A549 (cell line): Measurements from ENCODE around the gene KCNK7. TPM values are rescaled to one million over a fixed set of nuclear protein-coding genes. Genes with fewer than 3 reads are reported as not detected.
"Not testable (repeated sequence)": the region's sequence is repeated elsewhere in the genome, so short reads cannot be mapped to it uniquely, and the experiment has no call there.

Source experiments
- ATAC-seq, 2 experiments: fragments of 200-7000 bp in 1 of 2; fragments of >200 bp in 1 of 2; cut with Nextera tagmentation in 1 of 2; cut with Tn5 transposase in 1 of 2; 3 replicates each; pipeline versions ENCODE4 v1.8.0 to v1.9.1; 2018 to 2020; ENCODE audit warnings: mild to moderate bottlenecking in 1 of 2, moderate library complexity in 1 of 2
- CTCF ChIA-PET: fragments of 300-600 bp; sonication (Branson Sonifier 250); formaldehyde crosslinking; extraction: SDS; loops from one replicate; lab custom pipeline; 2021; ENCODE audit warnings: antibody characterized with exemption, inconsistent platforms; lab: Yijun Ruan, JAX
- POLR2A ChIA-PET: fragments of 350-600 bp; formaldehyde crosslinking; extraction: SDS; loops from one replicate; lab custom pipeline; 2021; ENCODE audit warnings: antibody characterized with exemption, inconsistent platforms; lab: Yijun Ruan, JAX
- DNase-seq, 2 experiments: peaks; one replicate each; pipeline versions ENCODE4 v3.0.0 to v3.0.0-alpha.2; 2011 to 2016; ENCODE audit warnings: low read depth in 1 of 2, low spot score in 1 of 2
- FAIRE-seq: peaks from 2 replicates; lab custom pipeline; 2011; peaks lifted over from hg19 to GRCh38; lab: Jason Lieb, UNC
- H3K27ac ChIP-seq, 2 experiments: fragments of >200 bp; sonication (Bioruptor Twin); formaldehyde crosslinking; 3 replicates each; pipeline ENCODE4 v1.5.1; 2016 to 2017
- H3K4me1 ChIP-seq: fragments of >200 bp; sonication (Bioruptor Twin); formaldehyde crosslinking; 3 replicates; pipeline ENCODE4 v1.6.1; 2016
- H3K4me2 ChIP-seq: fragments of >200 bp; sonication (Bioruptor Twin); formaldehyde crosslinking; 3 replicates; pipeline ENCODE4 v1.6.1; 2016
- H3K4me3 ChIP-seq: fragments of >200 bp; sonication (Bioruptor Twin); formaldehyde crosslinking; 3 replicates; pipeline ENCODE4 v1.5.1; 2016
- H3K9me3 ChIP-seq: fragments of >200 bp; sonication (Bioruptor Twin); formaldehyde crosslinking; 3 replicates; pipeline ENCODE4 v1.6.1; 2016
- CBX2 ChIP-seq: fragments of 200-600 bp; sonication (generic); IDR thresholded peaks from 2 replicates; pipeline ENCODE4 v1.6.1; 2016; ENCODE audit warnings: low read depth, mild to moderate bottlenecking, borderline replicate concordance
- CBX8 ChIP-seq: fragments of 200-600 bp; sonication (generic); IDR thresholded peaks from 2 replicates; pipeline ENCODE4 v1.6.1; 2016
- CHD4 ChIP-seq: fragments of 200-600 bp; sonication (generic); IDR thresholded peaks from 2 replicates; pipeline ENCODE4 v1.6.1; 2016; ENCODE audit warnings: antibody characterized with exemption, mild to moderate bottlenecking, borderline replicate concordance
- EHF ChIP-seq: fragments of 250-450 bp; sonication (Bioruptor Pico); IDR thresholded peaks from 2 replicates; pipeline ENCODE4 v1.5.0; 2020; ENCODE audit warnings: mild to moderate bottlenecking
- GATA3 ChIP-seq: IDR thresholded peaks from 2 replicates; pipeline ENCODE4 v1.6.1; 2012; ENCODE audit warnings: borderline replicate concordance
- HEYL ChIP-seq: fragments of 250-450 bp; sonication (Bioruptor Pico); IDR thresholded peaks from 2 replicates; pipeline ENCODE4 v1.8.0; 2021; ENCODE audit warnings: mild to moderate bottlenecking, moderate library complexity
- PHF8 ChIP-seq: fragments of 200-600 bp; sonication (generic); IDR thresholded peaks from 2 replicates; pipeline ENCODE4 v1.6.1; 2016; ENCODE audit warnings: low read depth, mild to moderate bottlenecking, antibody characterized with exemption, moderate library complexity, borderline replicate concordance
- POLR2A ChIP-seq: IDR thresholded peaks from 2 replicates; pipeline ENCODE4 v1.6.1; 2012; ENCODE audit warnings: mild to moderate bottlenecking, low read length
- RCOR1 ChIP-seq: fragments of 150-350 bp; IDR thresholded peaks from 2 replicates; pipeline ENCODE4 v1.6.1; 2014; ENCODE audit warnings: antibody characterized with exemption, low read length, low read depth
- TP53 ChIP-seq: fragments of 250-450 bp; sonication (Bioruptor Pico); IDR thresholded peaks from 2 replicates; pipeline ENCODE4 v1.5.0; 2021; ENCODE audit warnings: mild to moderate bottlenecking, moderate library complexity
- ZFP36 ChIP-seq: fragments of 450-650 bp; IDR thresholded peaks from 2 replicates; pipeline ENCODE4 v1.6.1; 2014; ENCODE audit warnings: borderline replicate concordance; ENCODE audit not compliant: partially characterized antibody
- WGBS: methylation state at CpG from one replicate; pipeline ENCODE4 v1.1.6; 2017; ENCODE audit errors: missing lambda C conversion rate; 5-methylcytosine and 5-hydroxymethylcytosine counted together
- polyA plus RNA-seq, 4 experiments: library from polyadenylated mRNA; depleted of rRNA in 3 of 4; stranded (reverse); fragments of >200 nt; fragmentation: RNase III in 1 of 4; extraction: RNeasy Plus Mini Kit Qiagen cat#74134 plus additional on column Dnase treatment in 1 of 4; gene quantifications; 2 replicates in 3 of 4; 3 replicates in 1 of 4; pipeline ENCODE4 v1.2.3, GENCODE V29; 2011 to 2017
- TF ChIP-seq, protein P1 (sequence below): fragments of 250-450 bp; sonication (Bioruptor Pico); IDR thresholded peaks from 2 replicates; pipeline ENCODE4 v1.5.0; 2021; ENCODE audit warnings: mild to moderate bottlenecking, moderate library complexity, borderline replicate concordance
- TF ChIP-seq, protein P2 (sequence below): IDR thresholded peaks from 2 replicates; pipeline ENCODE4 v1.6.1; 2012; ENCODE audit warnings: low read depth, borderline replicate concordance

The KCNK7 gene
- polyA plus RNA-seq, 2 of the 4 experiments (the other 2 are of a cell fraction) = 0.13 to 0.50 TPM

DNA sequence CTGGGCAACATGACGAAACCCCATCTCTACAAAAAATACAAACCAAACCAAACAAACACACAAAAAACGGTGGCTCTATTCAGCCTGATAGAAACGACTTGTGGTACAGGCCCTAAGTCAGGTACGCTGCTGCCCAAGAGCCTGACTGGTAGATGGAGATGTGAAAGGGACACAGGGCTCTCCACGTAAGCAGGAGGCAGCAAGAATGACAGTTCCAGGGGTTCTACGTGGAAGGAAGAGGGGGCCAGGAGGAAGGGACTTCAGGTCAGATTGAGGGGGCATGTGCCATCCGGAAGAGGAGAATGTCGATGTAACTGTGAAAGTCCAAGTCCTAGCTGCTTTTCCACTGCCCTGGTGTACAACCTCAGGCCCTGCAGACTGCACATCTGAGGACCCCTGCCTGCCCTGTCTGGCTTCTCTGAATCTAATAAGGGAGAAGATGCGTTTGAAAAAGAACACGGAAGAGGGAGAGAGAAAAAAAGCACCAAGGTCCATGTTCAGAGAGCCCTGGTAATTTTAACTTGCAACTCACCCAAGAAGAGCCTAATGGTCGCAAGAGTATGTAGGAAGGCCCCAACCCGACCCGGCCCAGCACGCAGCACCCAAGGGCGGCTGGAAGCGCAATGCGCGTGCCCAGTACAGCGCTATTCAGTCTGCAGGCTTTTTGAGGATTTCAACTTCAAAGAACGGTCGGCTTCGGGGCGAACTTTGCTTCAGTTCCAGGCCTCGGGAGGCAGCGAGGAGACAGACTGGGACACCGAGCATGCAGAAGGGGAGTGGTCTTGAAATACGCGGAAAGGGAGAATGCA lies 26.2 kb downstream of the KCNK7 start:
- ChIA-PET POLR2A (interaction anchor here (0.7 to 3.6 kb wide), 11 partner anchors 9 to 148 kb away, joined by 3 to 51 read pairs (median 4); partner anchors contain the start of genes LTBP3, PCNX3, RELA and SCYL1), CTCF (interaction anchor here (0.6 to 16.3 kb wide), 9 partner anchors 8 to 240 kb away, joined by 3 to 393 read pairs (median 7); partner anchors contain the start of genes KCNK7, LTBP3 and SCYL1)
- Histone ChIP-seq H3K4me1 (peaks cover 42% of the 10 kb centered on the region), H3K27ac (peak overlapping the region; percentile 83 to 98), H3K4me2 (peak overlapping the region; percentile 86), H3K4me3 (peak overlapping the region; percentile 81), H3K9me3 (no peaks in the 10 kb centered on the region)
- WGBS = 8% methylated on average over 28 of the region's 28 CpGs
- ATAC-seq (peak in 1 of 2 experiments; percentile 47; a peak in 3 of 6 replicates), DNase-seq (no peak), FAIRE-seq (no peak)
- TF ChIP-seq, protein P1, sequence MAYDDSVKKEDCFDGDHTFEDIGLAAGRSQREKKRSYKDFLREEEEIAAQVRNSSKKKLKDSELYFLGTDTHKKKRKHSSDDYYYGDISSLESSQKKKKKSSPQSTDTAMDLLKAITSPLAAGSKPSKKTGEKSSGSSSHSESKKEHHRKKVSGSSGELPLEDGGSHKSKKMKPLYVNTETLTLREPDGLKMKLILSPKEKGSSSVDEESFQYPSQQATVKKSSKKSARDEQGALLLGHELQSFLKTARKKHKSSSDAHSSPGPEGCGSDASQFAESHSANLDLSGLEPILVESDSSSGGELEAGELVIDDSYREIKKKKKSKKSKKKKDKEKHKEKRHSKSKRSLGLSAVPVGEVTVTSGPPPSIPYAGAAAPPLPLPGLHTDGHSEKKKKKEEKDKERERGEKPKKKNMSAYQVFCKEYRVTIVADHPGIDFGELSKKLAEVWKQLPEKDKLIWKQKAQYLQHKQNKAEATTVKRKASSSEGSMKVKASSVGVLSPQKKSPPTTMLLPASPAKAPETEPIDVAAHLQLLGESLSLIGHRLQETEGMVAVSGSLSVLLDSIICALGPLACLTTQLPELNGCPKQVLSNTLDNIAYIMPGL (CRISPR knock-in tag) = no peak
- TF ChIP-seq POLR2A = 0 out of 2 replicates have a peak, but pooled peaks have one; percentile 82
- TF ChIP-seq PHF8 = 0 out of 2 replicates have a peak, but pooled peaks have one; percentile 38
- TF ChIP-seq, protein P2, sequence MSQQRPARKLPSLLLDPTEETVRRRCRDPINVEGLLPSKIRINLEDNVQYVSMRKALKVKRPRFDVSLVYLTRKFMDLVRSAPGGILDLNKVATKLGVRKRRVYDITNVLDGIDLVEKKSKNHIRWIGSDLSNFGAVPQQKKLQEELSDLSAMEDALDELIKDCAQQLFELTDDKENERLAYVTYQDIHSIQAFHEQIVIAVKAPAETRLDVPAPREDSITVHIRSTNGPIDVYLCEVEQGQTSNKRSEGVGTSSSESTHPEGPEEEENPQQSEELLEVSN = peak; percentile 65; the same call in 1 of the 2 replicates

DNA sequence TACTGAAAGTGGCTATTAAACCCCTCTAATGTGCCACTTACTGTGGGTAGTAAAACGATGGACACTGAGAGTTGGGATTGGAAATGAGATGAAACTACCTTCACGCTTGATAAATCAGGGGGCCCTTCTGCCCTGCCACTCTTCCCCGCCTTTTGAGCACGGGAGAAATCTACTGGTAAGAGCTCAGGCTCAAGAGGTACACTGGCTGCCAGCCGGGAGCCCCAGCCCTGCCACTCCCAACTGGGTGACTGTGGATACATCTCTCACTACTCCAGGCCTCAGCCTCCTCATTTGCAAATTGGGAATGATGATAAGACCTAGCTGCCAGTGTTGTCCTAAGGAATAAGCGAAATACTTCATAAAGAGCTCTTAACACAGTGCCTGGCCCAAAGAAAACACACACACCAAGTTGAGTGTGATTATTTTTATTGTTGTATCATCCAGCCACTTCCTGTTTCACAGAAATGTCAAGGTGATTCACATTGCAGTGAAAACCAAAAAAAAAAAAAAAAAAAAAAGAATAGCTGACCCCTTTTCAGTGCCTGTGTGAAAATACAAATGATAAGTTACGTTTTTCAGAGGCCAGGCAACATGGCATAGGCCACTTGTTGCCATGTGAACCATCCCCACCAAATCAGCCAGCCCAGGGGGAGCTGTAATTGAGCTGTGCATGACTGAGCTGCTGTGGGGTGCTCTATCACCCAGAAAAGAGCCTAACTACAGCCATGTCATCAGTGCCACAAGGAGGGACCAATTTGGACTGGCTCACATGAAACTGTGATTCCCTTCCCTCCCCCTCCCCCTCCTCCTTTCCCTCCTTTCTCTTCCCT lies 29.8 kb downstream of the KCNK7 start:
- no peak for ATAC-seq
- no peak overlapping the region for H3K4me3 ChIP-seq
- ChIA-PET POLR2A (no interaction called here), CTCF (interaction anchor here (0.6 to 16.3 kb wide), 8 partner anchors 9 to 625 kb away, joined by 3 to 393 read pairs (median 4); no protein-coding TSS in a partner anchor)
- H3K4me1 ChIP-seq = peaks cover 32% of the 10 kb centered on the region
- no peak for TF ChIP-seq CBX2
- TF ChIP-seq RCOR1 = no peak
- no peak for DNase-seq
- H3K9me3 ChIP-seq = no peaks in the 10 kb centered on the region
- WGBS = 83% methylated on average over 7 of the region's 7 CpGs
- no peak for FAIRE-seq
- H3K4me2 ChIP-seq = no peak overlapping the region
- H3K27ac ChIP-seq = no peak overlapping the region; a peak in 1 of 6 replicates

DNA sequence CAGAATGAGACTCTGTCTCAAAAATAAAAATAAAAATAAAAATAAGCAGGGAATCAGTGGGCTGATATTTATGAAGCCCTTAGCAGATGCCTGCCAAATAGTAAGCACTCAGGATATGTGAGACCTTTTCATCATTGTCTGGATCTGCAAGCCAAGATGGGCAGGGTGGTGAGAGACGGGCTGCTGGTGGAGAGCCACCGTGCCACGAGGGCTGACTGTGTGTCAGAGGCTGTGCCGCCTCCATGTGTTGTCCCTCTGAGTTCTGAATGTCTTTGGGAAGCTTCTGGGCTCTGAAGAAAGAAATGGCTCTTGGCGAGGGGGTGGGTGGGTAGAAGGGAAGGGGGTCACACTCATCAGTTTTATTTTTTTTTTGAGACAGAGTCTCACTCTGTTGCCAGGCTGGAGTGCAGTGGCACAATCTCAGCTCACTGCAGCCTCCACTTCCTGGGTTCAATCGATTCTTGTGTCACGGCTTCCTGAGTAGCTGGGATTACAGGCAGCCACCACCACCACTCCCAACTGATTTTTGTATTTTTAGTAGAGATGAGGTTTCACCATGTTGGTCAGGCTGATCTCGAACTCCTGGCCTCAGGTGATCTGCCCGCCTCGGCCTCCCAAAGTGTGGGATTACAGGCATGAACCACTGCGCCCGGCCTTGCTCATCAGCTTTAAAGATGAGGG lies 30.6 kb downstream of the KCNK7 start:
- ChIA-PET CTCF (interaction anchor here (0.6 to 16.3 kb wide), 8 partner anchors 8 to 626 kb away, joined by 3 to 393 read pairs (median 3); no protein-coding TSS in a partner anchor), POLR2A (interaction anchor here (0.6 kb wide), 1 partner anchor 453 kb away, joined by 4 read pairs; no protein-coding TSS in a partner anchor)
- H3K4me2 ChIP-seq, FAIRE-seq, H3K4me3 ChIP-seq, DNase-seq, H3K27ac ChIP-seq, H3K9me3 ChIP-seq, ATAC-seq: not testable (repeated sequence)
- WGBS = 92% methylated on average over 12 of the region's 12 CpGs
- peaks cover 40% of the 10 kb centered on the region for H3K4me1 ChIP-seq

DNA sequence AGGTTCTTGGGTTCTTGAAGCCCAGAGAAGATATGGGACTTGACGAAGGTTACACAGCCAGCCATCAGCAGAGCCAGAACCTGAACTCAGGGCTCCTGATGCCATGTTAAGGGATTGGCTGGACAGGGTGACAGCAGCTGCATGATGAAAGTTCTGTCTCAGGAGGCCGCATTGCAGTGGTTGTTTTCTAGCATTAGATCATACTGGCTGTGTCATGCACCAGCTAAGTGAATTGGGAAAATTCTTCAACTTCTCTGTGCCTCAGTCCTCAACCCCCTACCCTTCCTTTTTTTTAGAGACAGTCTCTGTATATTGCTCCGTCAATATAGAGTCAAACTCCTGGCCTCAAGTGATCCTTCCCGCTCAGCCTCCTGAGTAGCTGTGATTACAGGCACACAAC lies 32.0 kb downstream of the KCNK7 start:
- Histone ChIP-seq H3K4me3 (no peak overlapping the region), H3K4me2 (no peak overlapping the region), H3K9me3 (no peaks in the 10 kb centered on the region), H3K27ac (no peak overlapping the region), H3K4me1 (peaks cover 49% of the 10 kb centered on the region)
- ChIA-PET POLR2A (no interaction called here), CTCF (interaction anchor here (0.6 to 16.3 kb wide), 7 partner anchors 8 to 87 kb away, joined by 3 to 393 read pairs (median 4); partner anchors contain the start of genes FAM89B and ZNRD2)
- DNase-seq = no peak
- no peak for ATAC-seq
- no peak for FAIRE-seq
- WGBS = 95% methylated on average over 4 of the region's 4 CpGs
- no peak for TF ChIP-seq EHF
- TF ChIP-seq HEYL (CRISPR knock-in tag) = no peak
- no peak for TF ChIP-seq CBX8
- no peak for TF ChIP-seq ZFP36
- TF ChIP-seq, protein P1 (CRISPR knock-in tag) = no peak
- TF ChIP-seq TP53 = no peak
- TF ChIP-seq GATA3 = no peak
- no peak for TF ChIP-seq CHD4
